HCT116 (cell line): ENCODE data around the gene SEMA5B. TPM values are rescaled to one million over a fixed set of nuclear protein-coding genes. Genes with fewer than 3 reads are reported as not detected.

Experiments
- ATAC-seq: fragments of 200-7000 bp; cut with Tn5 transposase; 2 replicates; pipeline ENCODE4 v1.9.1; 2020; ENCODE audit warnings: mild to moderate bottlenecking, moderate library complexity
- BruUV-seq: library from RNA; stranded (reverse); fragments of 400-500 nt; replicated peaks from 2 replicates; lab custom pipeline; 2021; lab: Mats Ljungman, UMichigan
- CTCF ChIA-PET: fragments of 300-600 bp; sonication (Branson Sonifier 250); formaldehyde crosslinking; loops from one replicate; lab custom pipeline; 2021; ENCODE audit warnings: antibody characterized with exemption; lab: Charles Lee
- POLR2A ChIA-PET: fragments of 300-600, 350-600 bp; sonication (Branson Sonifier 250); formaldehyde crosslinking; loops from one replicate; lab custom pipeline; 2021; ENCODE audit warnings: antibody characterized with exemption; lab: Charles Lee
- RAD21 ChIA-PET, 2 experiments: fragments of 300-600 bp; sonication (Branson Sonifier 250); formaldehyde crosslinking; loops; one replicate each; lab custom pipeline; 2023; ENCODE audit warnings: low total read pairs in 2 of 2; ENCODE audit not compliant: uncharacterized antibody in 2 of 2, unreplicated experiment in 2 of 2, low non-redundant PET in 1 of 2; lab: Charles Lee
- DNase-seq: peaks from one replicate; pipeline ENCODE4 v3.0.0-alpha.2; 2010; ENCODE audit warnings: low read depth, low spot score
- H2AFZ ChIP-seq: fragments of 200-600 bp; shearing (Covaris generic), sonication (generic); 2 replicates; pipeline ENCODE4 v1.6.1; 2017; ENCODE audit warnings: low read depth, mixed run types, mixed read lengths, antibody characterized with exemption, low read length; ENCODE audit not compliant: poor library complexity, severe bottlenecking
- H3K27ac ChIP-seq: 2 replicates; pipeline ENCODE4 v1.5.1; 2012; ENCODE audit warnings: low read depth, low read length
- H3K27me3 ChIP-seq: fragments of 200-600 bp; sonication (generic); 2 replicates; pipeline ENCODE4 v1.6.1; 2016; ENCODE audit warnings: mixed run types, low read length, mixed read lengths; ENCODE audit not compliant: insufficient read depth
- H3K36me3 ChIP-seq, 2 experiments: fragments of 200-500 bp in 1 of 2; fragments of 200-600 bp in 1 of 2; sonication (Bioruptor generic) in 1 of 2; sonication (generic) in 1 of 2; 2 replicates each; pipeline versions ENCODE4 v1.5.1 to v1.6.1; 2014 to 2016; ENCODE audit warnings: low read length in 2 of 2, inconsistent platforms in 1 of 2, mixed read lengths in 1 of 2, mixed run types in 1 of 2; ENCODE audit not compliant: insufficient read depth in 2 of 2, control insufficient read depth in 1 of 2
- H3K4me1 ChIP-seq, 2 experiments: fragments of 200-600 bp in 1 of 2; sonication (generic) in 1 of 2; 2 replicates each; pipeline versions ENCODE4 v1.5.1 to v1.6.1; 2012 to 2017; ENCODE audit warnings: low read length in 2 of 2, inconsistent platforms in 1 of 2, mild to moderate bottlenecking in 1 of 2, mixed read lengths in 1 of 2, mixed run types in 1 of 2, moderate library complexity in 1 of 2; ENCODE audit not compliant: insufficient read depth in 2 of 2, control insufficient read depth in 1 of 2
- H3K4me2 ChIP-seq: fragments of 200-600 bp; sonication (generic); 2 replicates; pipeline ENCODE4 v1.6.1; 2017; ENCODE audit warnings: mixed run types, low read length, mixed read lengths
- H3K4me3 ChIP-seq, 2 experiments: fragments of 200-600 bp in 1 of 2; sonication (generic) in 1 of 2; replicated peaks in 1 of 2; 2 replicates each; pipeline ENCODE4 v1.5.1; 2011 to 2016; ENCODE audit warnings: low read length in 2 of 2, control low read depth in 1 of 2, low read depth in 1 of 2, mild to moderate bottlenecking in 1 of 2, mixed read lengths in 1 of 2, mixed run types in 1 of 2
- H3K79me2 ChIP-seq: fragments of 200-600 bp; sonication (generic); 2 replicates; pipeline ENCODE4 v1.6.1; 2017; ENCODE audit warnings: mild to moderate bottlenecking, mixed run types, low read length, moderate library complexity, mixed read lengths; ENCODE audit not compliant: insufficient read depth
- H3K9ac ChIP-seq: fragments of 200-600 bp; sonication (generic); 2 replicates; pipeline ENCODE4 v1.6.1; 2016; ENCODE audit warnings: low read length, mixed read lengths
- H3K9me2 ChIP-seq: fragments of 200-600 bp; sonication (generic), shearing (Covaris generic); 2 replicates; pipeline ENCODE4 v1.6.1; 2017; ENCODE audit warnings: mixed run types, mild to moderate bottlenecking, moderate library complexity; ENCODE audit not compliant: insufficient read depth
- H3K9me3 ChIP-seq, 2 experiments: fragments of 200-500 bp in 1 of 2; fragments of 200-600 bp in 1 of 2; sonication (Bioruptor generic) in 1 of 2; sonication (generic) in 1 of 2; 2 replicates each; pipeline ENCODE4 v1.6.1; 2014 to 2017; ENCODE audit warnings: low read length in 2 of 2, mixed read lengths in 2 of 2, inconsistent platforms in 1 of 2, low read depth in 1 of 2, mild to moderate bottlenecking in 1 of 2, mixed run types in 1 of 2, moderate library complexity in 1 of 2; ENCODE audit not compliant: control insufficient read depth in 1 of 2, insufficient read depth in 1 of 2
- H4K20me1 ChIP-seq: fragments of 200-600 bp; sonication (generic), shearing (Covaris generic); 2 replicates; pipeline ENCODE4 v1.6.1; 2017; ENCODE audit warnings: mixed run types, mild to moderate bottlenecking, moderate library complexity; ENCODE audit not compliant: insufficient read depth
- EGR1 ChIP-seq: IDR thresholded peaks from 2 replicates; pipeline ENCODE4 v1.6.1; 2012; ENCODE audit warnings: low read depth
- POLR2AphosphoS5 ChIP-seq: IDR thresholded peaks from 2 replicates; pipeline ENCODE4 v1.6.1; 2011; ENCODE audit warnings: mild to moderate bottlenecking, low read depth, low read length, moderate library complexity
- SRF ChIP-seq: IDR thresholded peaks from 2 replicates; pipeline ENCODE4 v1.6.1; 2012; ENCODE audit warnings: low read depth
- ZBTB33 ChIP-seq: IDR thresholded peaks from 2 replicates; pipeline ENCODE4 v1.6.1; 2011; ENCODE audit warnings: mild to moderate bottlenecking, low read length, moderate library complexity; ENCODE audit not compliant: insufficient replicate concordance; ENCODE audit errors: extremely low read depth
- ZNF274 ChIP-seq: fragments of 200-500 bp; sonication (Bioruptor generic); IDR thresholded peaks from 2 replicates; pipeline ENCODE4 v1.6.1; 2014; ENCODE audit warnings: mild to moderate bottlenecking, low read depth, low read length, inconsistent platforms
- intact Hi-C: fragments of 100-400 bp; cut with micrococcal nuclease; formaldehyde crosslinking; loops from 2 replicates; pipeline ENCODE4 v1.10.0; 2022
- total RNA-seq: library from RNA; stranded (reverse); gene quantifications from one replicate; pipeline ENCODE4 v1.2.1, GENCODE V29; 2021; ENCODE audit not compliant: unreplicated experiment
- TF ChIP-seq, protein P1 (sequence below), 3 experiments: fragments of 200-600 bp in 1 of 3; sonication (generic) in 1 of 3; IDR thresholded peaks in 2 of 3; conservative IDR thresholded peaks in 1 of 3; 2 replicates each; pipeline ENCODE4 v1.5.1; 2012 to 2017; ENCODE audit warnings: low read depth in 2 of 3, low read length in 2 of 3, antibody characterized with exemption in 1 of 3, borderline replicate concordance in 1 of 3, control low read depth in 1 of 3, mild to moderate bottlenecking in 1 of 3, mixed read lengths in 1 of 3, mixed run types in 1 of 3, moderate library complexity in 1 of 3; ENCODE audit not compliant: insufficient read depth in 1 of 3

SEMA5B gene
- total RNA-seq, 1 experiment from 2014 or later = 0.15 TPM

DNA sequence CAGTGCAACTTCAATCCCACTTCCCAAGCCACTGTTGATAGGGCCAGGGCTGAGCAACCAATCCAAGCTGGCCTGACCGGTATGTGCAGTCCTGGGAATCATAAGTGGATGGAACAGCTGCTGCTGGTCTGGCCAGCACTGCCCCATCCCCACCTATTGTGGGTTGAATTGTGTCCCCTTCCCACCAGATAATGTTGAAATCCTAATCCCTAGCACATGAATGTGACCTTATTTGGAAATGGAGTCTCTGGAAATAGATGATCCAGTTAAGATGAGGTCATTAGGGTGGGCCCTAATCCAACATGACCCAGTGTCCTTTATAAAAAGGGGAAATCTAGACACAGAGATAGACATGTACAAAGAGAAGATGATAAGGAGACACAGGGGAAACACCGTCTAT lies 25.5 kb upstream of the SEMA5B start:
- TF ChIP-seq POLR2AphosphoS5 (no peak), ZNF274 (no peak), EGR1 (no peak)
- CTCF ChIA-PET = no interaction called here
- Histone ChIP-seq H3K9me3 (no peaks in the 10 kb centered on the region), H2AFZ (no peak overlapping the region), H3K9ac (no peak overlapping the region), H3K9me2 (no peaks in the 10 kb centered on the region), H3K4me2 (no peak overlapping the region), H3K27ac (no peak overlapping the region), H3K27me3 (peaks cover 4% of the 10 kb centered on the region; the same call in 1 of the 2 replicates), H3K79me2 (no peaks in the 10 kb centered on the region), H3K4me3 (no peak overlapping the region), H3K36me3 (no peaks in the 10 kb centered on the region), H3K4me1 (peaks cover 0 to 13% of the 10 kb centered on the region in 2 experiments; a peak in 2 of 4 replicates), H4K20me1 (no peaks in the 10 kb centered on the region)
- DNase-seq (no peak), ATAC-seq (no peak)
- intact Hi-C loops = no loop called here
- POLR2A ChIA-PET = no interaction called here
- BruUV-seq = no TSS peak
- RAD21 ChIA-PET = no interaction called here

DNA sequence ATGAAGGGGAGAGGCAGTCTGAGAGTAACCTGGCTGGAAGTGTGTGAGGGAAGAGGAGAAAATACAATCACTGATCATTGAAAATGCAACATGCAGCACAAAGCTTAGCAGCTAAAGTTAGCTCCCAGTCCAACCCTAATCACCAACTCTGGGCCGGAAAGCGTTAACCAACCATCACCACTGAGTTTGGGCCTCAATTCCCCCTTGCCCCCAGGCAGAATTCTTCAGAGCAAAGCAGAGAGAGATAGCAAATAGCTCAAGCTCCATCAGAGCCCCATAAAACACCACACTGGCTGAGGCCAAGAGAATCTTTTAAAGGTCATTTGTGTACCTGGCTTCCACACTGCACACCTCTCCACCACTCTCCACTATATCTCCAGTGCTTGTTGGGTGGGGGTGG lies 23.1 kb upstream of the SEMA5B start:
- H3K27me3 ChIP-seq = peaks cover 4% of the 10 kb centered on the region; the same call in 1 of the 2 replicates
- POLR2A ChIA-PET = interaction anchor here (0.8 kb wide), 1 partner anchor 10 kb away, joined by 3 read pairs; no protein-coding TSS in a partner anchor

More for the DNA sequence above, 23.1 kb upstream of the SEMA5B start:
- no peak overlapping the region for H2AFZ ChIP-seq
- no peaks in the 10 kb centered on the region for H3K9me2 ChIP-seq
- no TSS peak for BruUV-seq
- H3K9ac ChIP-seq = no peak overlapping the region
- no peaks in the 10 kb centered on the region for H3K9me3 ChIP-seq
- H3K79me2 ChIP-seq = no peaks in the 10 kb centered on the region
- H3K4me3 ChIP-seq = no peak overlapping the region
- ATAC-seq = no peak
- TF ChIP-seq ZBTB33 = no peak
- no peak for TF ChIP-seq SRF
- TF ChIP-seq, protein P1, sequence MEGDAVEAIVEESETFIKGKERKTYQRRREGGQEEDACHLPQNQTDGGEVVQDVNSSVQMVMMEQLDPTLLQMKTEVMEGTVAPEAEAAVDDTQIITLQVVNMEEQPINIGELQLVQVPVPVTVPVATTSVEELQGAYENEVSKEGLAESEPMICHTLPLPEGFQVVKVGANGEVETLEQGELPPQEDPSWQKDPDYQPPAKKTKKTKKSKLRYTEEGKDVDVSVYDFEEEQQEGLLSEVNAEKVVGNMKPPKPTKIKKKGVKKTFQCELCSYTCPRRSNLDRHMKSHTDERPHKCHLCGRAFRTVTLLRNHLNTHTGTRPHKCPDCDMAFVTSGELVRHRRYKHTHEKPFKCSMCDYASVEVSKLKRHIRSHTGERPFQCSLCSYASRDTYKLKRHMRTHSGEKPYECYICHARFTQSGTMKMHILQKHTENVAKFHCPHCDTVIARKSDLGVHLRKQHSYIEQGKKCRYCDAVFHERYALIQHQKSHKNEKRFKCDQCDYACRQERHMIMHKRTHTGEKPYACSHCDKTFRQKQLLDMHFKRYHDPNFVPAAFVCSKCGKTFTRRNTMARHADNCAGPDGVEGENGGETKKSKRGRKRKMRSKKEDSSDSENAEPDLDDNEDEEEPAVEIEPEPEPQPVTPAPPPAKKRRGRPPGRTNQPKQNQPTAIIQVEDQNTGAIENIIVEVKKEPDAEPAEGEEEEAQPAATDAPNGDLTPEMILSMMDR (IDR thresholded peaks at IDR 0.05 in 2 of 3, conservative IDR thresholded peaks at IDR 0.05 in 1 of 3; ENCODE audit: borderline replicate concordance in 1 of 3, insufficient read depth in 1 of 3, low read depth in 2 of 3, low read length in 2 of 3) = no peak
- CTCF ChIA-PET = no interaction called here
- H4K20me1 ChIP-seq = no peaks in the 10 kb centered on the region
- no peak overlapping the region for H3K4me2 ChIP-seq
- no peak overlapping the region for H3K27ac ChIP-seq
- H3K4me1 ChIP-seq = no peaks in the 10 kb centered on the region
- DNase-seq = no peak
- no peaks in the 10 kb centered on the region for H3K36me3 ChIP-seq
- RAD21 ChIA-PET = no interaction called here
- intact Hi-C loops = no loop called here
